Embryonic facial prominence (tissue), 1 donor: ENCODE data around the gene PRF1.

ENCODE experiments used
- DNase-seq: peaks from one replicate; pipeline ENCODE4 v3.0.0-alpha.2; 2016; ENCODE audit errors: extremely low spot score

Gene PRF1

DNA sequence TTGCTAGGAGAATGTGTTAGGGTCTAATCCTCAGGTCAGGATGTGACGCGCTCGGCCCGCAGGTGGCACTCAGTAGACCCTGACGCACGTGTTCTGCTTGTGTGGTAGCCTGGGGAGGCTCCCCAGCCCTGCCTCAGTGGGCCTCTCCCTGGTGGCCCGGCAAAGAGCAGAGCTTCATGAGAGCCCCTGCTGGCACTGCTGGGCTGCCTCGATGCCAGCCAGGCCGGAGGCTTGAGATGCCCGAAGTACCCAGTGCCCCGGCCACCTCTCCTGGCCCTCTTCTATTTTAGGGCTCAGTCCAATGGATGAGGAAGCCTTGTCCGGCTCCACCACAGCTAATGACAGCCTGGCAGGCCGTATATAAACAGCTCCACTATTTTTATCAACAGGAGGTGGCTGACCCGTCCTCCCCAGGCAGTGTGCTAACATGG lies 42.0 kb downstream of the PRF1 start:
- no peak for DNase-seq

GRCh38 chr10:70559861-70560260 lies 42.7 kb downstream of the PRF1 start:
- DNase-seq, result no peak

GRCh38 chr10:70558871-70559810 lies 43.4 kb downstream of the PRF1 start:
- DNase-seq, result no peak

DNA sequence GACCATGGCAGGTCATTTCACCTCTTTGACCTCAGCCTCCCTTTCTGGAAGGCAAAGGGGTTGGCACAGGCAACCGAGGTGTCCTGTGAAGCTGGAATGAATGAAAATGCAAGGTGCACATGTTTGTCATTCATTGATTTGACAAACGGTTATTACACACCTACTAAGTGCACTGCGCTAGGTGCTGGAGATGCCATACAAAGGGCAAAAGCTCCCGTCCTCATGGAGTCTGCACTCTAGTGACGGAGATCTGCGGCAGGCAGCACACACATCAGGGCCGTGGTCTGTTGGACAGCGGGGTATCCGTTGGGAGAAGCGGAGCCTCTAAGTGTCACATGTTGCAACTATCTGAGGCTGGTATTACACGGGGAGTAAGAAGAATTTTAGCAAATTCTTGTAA lies 44.2 kb downstream of the PRF1 start:
- no peak for DNase-seq

DNA sequence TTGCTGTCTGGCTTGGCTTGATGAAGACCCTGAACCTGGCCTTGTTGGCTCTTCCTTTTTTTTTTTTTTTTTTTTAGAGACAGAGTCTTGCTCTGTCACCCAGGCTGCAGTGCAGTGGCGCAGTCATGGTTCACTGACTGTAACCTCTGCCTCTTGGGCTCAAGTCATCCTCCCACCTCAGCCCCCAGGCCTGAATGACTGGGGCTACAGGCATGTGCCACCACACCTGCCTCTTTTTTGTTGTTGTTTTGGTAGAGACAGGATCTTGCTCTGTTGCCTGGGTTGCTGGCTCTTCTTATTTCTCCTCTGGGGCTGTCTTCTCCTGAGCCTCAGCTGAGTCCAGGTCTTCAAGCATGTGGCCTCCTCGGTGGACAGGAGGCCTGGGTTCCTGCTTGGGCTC lies 44.7 kb downstream of the PRF1 start:
- DNase-seq, result no peak

- no peak for DNase-seq
Measured at GRCh38 chr10:70557086-70557845, 45.3 kb downstream of the PRF1 start.

GRCh38 chr10:70555371-70555770 lies 47.2 kb downstream of the PRF1 start:
- no peak for DNase-seq

DNA sequence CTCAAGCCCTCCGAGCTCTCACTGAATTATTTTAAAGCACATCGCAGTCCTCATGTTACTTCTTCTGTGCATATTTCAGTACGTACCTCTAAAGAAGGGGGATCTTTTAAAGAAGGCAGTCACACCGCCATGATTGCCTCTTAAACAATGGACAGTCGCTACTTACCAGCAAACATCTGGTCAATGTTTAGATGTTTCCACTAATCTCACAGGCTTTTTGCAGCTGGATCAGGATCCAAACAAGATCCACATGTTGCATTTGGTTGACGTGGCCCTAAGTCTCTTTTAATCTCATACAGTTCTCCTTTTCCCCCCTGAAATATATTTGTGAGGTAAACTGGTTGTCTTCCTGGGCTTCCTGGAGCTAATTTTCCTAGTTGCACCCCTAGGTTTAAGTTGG lies 50.0 kb downstream of the PRF1 start:
- no peak for DNase-seq

- DNase-seq, result peak; percentile 76
Measured at GRCh38 chr10:70551971-70552422, 50.5 kb downstream of the PRF1 start.

DNA sequence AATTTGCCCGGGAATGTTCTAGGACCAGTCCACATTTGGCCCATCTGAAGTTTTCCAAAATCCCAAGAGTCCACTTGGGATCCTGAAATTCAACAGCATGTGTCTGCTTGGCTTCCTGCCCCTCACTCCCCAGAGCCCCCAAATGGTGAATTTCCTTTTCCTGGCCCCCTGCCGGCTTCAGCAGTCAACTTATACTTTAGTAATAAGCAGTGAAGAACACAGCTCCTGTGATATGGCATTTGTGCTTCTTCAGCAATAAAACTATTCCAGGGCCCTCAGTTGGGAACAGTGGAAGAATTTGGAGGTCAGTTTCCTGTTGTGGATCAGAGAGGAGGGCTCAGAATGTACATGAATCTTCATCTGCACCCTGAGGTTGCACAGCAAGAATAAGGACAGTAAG lies 51.1 kb downstream of the PRF1 start:
- DNase-seq, result no peak

GRCh38 chr10:70550459-70550858 lies 52.1 kb downstream of the PRF1 start:
- no peak for DNase-seq

DNA sequence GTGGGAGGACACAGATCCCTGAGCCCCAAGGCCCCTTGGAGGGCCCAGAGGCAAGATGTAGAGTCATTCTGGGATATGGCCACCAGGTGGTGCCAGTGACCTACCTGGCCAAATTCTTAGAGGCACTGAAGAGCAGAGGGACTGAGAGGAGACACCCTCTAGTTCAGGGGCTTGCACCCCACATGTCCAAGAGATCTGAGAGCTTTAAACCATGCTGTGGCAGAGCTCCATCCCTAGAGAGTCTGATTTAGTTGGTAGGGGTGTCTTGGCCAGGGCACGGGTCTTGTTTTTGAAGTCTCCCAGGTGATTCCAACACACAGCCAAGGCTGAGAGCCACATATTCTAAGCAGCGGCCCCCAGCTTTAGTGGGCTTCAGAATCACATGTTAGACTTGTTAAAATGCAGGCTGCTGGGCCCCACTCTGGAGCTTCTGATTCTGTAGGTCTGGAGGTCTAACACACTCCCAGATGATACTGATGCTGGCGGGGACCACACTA lies 52.5 kb downstream of the PRF1 start:
- DNase-seq, result no peak

DNA sequence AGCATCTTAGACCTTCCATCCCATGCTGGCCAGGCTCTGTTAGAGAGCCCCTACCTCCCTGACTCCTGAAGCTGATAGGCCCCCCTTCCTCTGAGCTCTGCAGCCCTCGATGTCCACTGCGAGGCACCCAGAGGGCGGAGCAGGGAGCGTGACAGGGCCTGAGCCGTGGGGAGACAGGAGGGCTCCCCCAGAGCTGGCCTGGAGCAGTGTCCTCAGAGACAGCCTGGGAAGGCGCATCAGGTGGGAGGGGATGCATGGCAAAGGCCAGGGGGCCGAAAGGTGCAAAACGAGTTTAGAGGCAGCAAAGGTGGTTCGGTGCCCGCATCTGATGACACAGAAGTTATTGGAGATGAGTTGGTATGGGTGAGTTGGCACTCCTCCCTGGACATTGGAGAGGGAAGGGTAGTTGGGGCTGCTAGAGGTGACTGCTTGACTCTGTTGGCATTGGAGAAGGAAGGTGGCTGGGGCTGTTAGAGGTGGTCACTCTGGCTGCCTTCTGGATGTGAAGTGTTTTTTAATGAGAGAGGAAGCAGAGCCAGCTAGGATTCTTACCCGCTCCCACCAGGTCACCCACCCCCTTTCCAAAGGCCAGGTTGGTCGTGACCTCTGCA lies 53.1 kb downstream of the PRF1 start:
- DNase-seq, result no peak
